Caco-2 (cell line): Measurements from ENCODE around the gene IL1RAPL2. TPM values are rescaled to one million over a fixed set of nuclear protein-coding genes. Genes with fewer than 3 reads are reported as not detected.

Experiments
- BruUV-seq: library from RNA; stranded (reverse); fragments of 400-500 nt; replicated peaks from 2 replicates; lab custom pipeline; 2021; lab: Mats Ljungman, UMichigan
- CTCF ChIA-PET: fragments of 300-600 bp; sonication (Branson Sonifier 250); formaldehyde crosslinking; loops from one replicate; lab custom pipeline; 2022; ENCODE audit warnings: antibody characterized with exemption; lab: Charles Lee
- POLR2A ChIA-PET: fragments of 300-600 bp; sonication (Branson Sonifier 250); formaldehyde crosslinking; loops from one replicate; lab custom pipeline; 2022; ENCODE audit warnings: antibody characterized with exemption; lab: Charles Lee
- DNase-seq, 2 experiments: peaks; one replicate each; pipeline versions ENCODE4 v3.0.0 to v3.0.0-alpha.2; 2020 to 2022
- H3K27me3 ChIP-seq: replicated peaks from 2 replicates; pipeline ENCODE4 v1.6.0; 2011; ENCODE audit warnings: low read length; ENCODE audit not compliant: control insufficient read depth, insufficient read depth
- H3K36me3 ChIP-seq: 2 replicates; pipeline ENCODE4 v1.5.1; 2011; ENCODE audit warnings: low read length; ENCODE audit not compliant: control insufficient read depth, insufficient read depth
- H3K4me1 ChIP-seq: fragments of 250-450 bp; sonication (Bioruptor Pico); 2 replicates; pipeline ENCODE4 v1.5.1; 2020; ENCODE audit warnings: mild to moderate bottlenecking
- H3K4me3 ChIP-seq: 2 replicates; pipeline ENCODE4 v1.5.1; 2011; ENCODE audit warnings: low read depth, mild to moderate bottlenecking, control low read depth, low read length
- H3K9me3 ChIP-seq: fragments of 250-450 bp; sonication (Bioruptor Pico); 2 replicates; pipeline ENCODE4 v1.5.1; 2020; ENCODE audit warnings: mild to moderate bottlenecking, moderate library complexity
- H3K27ac Mint-ChIP-seq: one replicate; pipeline ENCODE4 v1.8.0; 2022; ENCODE audit warnings: mixed read lengths; ENCODE audit not compliant: unreplicated experiment
- H3K27me3 Mint-ChIP-seq: one replicate; pipeline ENCODE4 v1.8.0; 2022; ENCODE audit warnings: mixed read lengths; ENCODE audit not compliant: insufficient read depth, unreplicated experiment
- H3K36me3 Mint-ChIP-seq: one replicate; pipeline ENCODE4 v1.8.0; 2022; ENCODE audit warnings: mild to moderate bottlenecking, mixed read lengths; ENCODE audit not compliant: insufficient read depth, unreplicated experiment
- H3K4me1 Mint-ChIP-seq: one replicate; pipeline ENCODE4 v1.8.0; 2022; ENCODE audit warnings: low read depth, mixed read lengths; ENCODE audit not compliant: unreplicated experiment
- H3K4me3 Mint-ChIP-seq: one replicate; pipeline ENCODE4 v1.8.0; 2022; ENCODE audit warnings: mild to moderate bottlenecking, moderate library complexity, mixed read lengths; ENCODE audit not compliant: unreplicated experiment
- H3K9me3 Mint-ChIP-seq: one replicate; pipeline ENCODE4 v1.8.0; 2022; ENCODE audit warnings: mixed read lengths; ENCODE audit not compliant: unreplicated experiment
- intact Hi-C: fragments of 100-400 bp; cut with micrococcal nuclease; formaldehyde crosslinking; loops from one replicate; pipeline ENCODE4 v1.10.0; 2022; ENCODE audit not compliant: unreplicated experiment
- total RNA-seq: library from RNA; stranded (reverse); gene quantifications from 2 replicates; pipeline ENCODE4 v1.2.3, GENCODE V29; 2022
- TF ChIP-seq, protein P1 (sequence below), 2 experiments: fragments of 200-600 bp in 1 of 2; IDR thresholded peaks; 1 replicate in 1 of 2; 2 replicates in 1 of 2; pipeline versions ENCODE4 v1.5.1 to v1.8.0; 2011 to 2022; ENCODE audit warnings: antibody characterized with exemption in 1 of 2, control low read depth in 1 of 2, inconsistent platforms in 1 of 2, low read depth in 1 of 2, low read length in 1 of 2, mild to moderate bottlenecking in 1 of 2, moderate library complexity in 1 of 2; ENCODE audit not compliant: insufficient read depth in 1 of 2, severe bottlenecking in 1 of 2, unreplicated experiment in 1 of 2

IL1RAPL2 gene
- total RNA-seq, 1 experiment from 2014 or later = not detected

DNA sequence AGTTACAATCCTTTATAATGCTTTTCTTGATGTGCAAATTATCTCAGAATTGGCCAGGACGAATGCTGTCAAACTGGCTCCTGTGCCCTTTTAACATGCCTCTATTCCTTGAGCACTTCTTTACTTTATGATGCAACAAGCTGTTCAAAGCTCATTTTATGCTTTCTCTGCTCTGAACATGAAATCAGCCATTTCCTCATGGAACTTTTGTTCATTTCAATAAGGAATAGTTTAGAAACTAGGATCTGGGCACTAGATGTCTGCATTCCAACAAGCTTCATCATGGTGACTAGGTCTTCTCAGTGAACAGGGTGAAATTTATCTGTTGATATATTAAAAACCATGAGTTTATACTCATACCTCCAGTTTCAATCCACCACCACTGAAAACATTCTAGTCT is 741.8 kb downstream of the IL1RAPL2 start:
- Mint-ChIP-seq H3K9me3 (no peaks in the 10 kb centered on the region), H3K4me1 (no peaks in the 10 kb centered on the region), H3K27ac (no peak overlapping the region), H3K36me3 (no peaks in the 10 kb centered on the region), H3K4me3 (no peak overlapping the region), H3K27me3 (no peaks in the 10 kb centered on the region)
- CTCF ChIA-PET = no interaction called here
- TF ChIP-seq, protein P1, sequence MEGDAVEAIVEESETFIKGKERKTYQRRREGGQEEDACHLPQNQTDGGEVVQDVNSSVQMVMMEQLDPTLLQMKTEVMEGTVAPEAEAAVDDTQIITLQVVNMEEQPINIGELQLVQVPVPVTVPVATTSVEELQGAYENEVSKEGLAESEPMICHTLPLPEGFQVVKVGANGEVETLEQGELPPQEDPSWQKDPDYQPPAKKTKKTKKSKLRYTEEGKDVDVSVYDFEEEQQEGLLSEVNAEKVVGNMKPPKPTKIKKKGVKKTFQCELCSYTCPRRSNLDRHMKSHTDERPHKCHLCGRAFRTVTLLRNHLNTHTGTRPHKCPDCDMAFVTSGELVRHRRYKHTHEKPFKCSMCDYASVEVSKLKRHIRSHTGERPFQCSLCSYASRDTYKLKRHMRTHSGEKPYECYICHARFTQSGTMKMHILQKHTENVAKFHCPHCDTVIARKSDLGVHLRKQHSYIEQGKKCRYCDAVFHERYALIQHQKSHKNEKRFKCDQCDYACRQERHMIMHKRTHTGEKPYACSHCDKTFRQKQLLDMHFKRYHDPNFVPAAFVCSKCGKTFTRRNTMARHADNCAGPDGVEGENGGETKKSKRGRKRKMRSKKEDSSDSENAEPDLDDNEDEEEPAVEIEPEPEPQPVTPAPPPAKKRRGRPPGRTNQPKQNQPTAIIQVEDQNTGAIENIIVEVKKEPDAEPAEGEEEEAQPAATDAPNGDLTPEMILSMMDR (IDR thresholded peaks at IDR 0.05; ENCODE audit: insufficient read depth in 1 of 2, low read depth in 1 of 2, low read length in 1 of 2, severe bottlenecking in 1 of 2, unreplicated experiment in 1 of 2) = no peak
- no peak overlapping the region for H3K4me3 ChIP-seq
- POLR2A ChIA-PET = no interaction called here
- no peaks in the 10 kb centered on the region for H3K36me3 ChIP-seq
- DNase-seq = no peak
- no peaks in the 10 kb centered on the region for H3K9me3 ChIP-seq
- BruUV-seq = no TSS peak
- intact Hi-C loops = no loop called here
- H3K27me3 ChIP-seq = no peaks in the 10 kb centered on the region
- no peaks in the 10 kb centered on the region for H3K4me1 ChIP-seq

- intact Hi-C loops = no loop called here
- Mint-ChIP-seq H3K4me3 (no peak overlapping the region), H3K27ac (no peak overlapping the region), H3K9me3 (no peaks in the 10 kb centered on the region), H3K36me3 (no peaks in the 10 kb centered on the region), H3K4me1 (no peaks in the 10 kb centered on the region), H3K27me3 (no peaks in the 10 kb centered on the region)
- no peaks in the 10 kb centered on the region for H3K36me3 ChIP-seq
- H3K27me3 ChIP-seq = no peaks in the 10 kb centered on the region
- ChIA-PET POLR2A (no interaction called here), CTCF (no interaction called here)
- H3K4me3 ChIP-seq = no peak overlapping the region
- no peaks in the 10 kb centered on the region for H3K4me1 ChIP-seq
- BruUV-seq = no TSS peak
- no peaks in the 10 kb centered on the region for H3K9me3 ChIP-seq
- DNase-seq = no peak
- TF ChIP-seq, protein P1 (IDR thresholded peaks at IDR 0.05; ENCODE audit: insufficient read depth in 1 of 2, low read depth in 1 of 2, low read length in 1 of 2, severe bottlenecking in 1 of 2, unreplicated experiment in 1 of 2) = no peak
Measured at GRCh38 chrX:105313596-105313995, 747.6 kb downstream of the IL1RAPL2 start.

DNA sequence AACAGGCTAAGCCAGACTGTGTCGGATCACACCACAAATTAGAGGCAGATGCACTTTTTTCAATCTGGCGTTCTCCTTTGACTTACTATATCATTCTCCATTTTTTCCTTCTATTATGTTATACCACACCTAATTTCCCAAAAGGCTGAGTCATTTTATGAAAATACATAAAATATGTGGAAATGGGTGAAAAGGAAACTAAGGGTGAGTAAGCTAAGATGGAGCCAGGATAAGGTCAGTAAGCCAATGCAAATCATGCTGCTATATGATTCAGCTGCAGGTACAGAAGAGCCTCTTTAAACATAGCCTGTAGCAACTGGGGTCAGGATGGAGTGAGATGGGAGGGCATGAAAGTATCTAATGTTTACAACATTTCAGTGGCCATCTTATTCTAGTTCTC is 748.5 kb downstream of the IL1RAPL2 start:
- no peak overlapping the region for H3K27ac Mint-ChIP-seq
- BruUV-seq = no TSS peak
- no peak for DNase-seq
- H3K4me1 Mint-ChIP-seq = no peaks in the 10 kb centered on the region
- H3K27me3 ChIP-seq = no peaks in the 10 kb centered on the region
- H3K36me3 ChIP-seq = no peaks in the 10 kb centered on the region
- POLR2A ChIA-PET = no interaction called here
- H3K4me1 ChIP-seq = no peaks in the 10 kb centered on the region
- TF ChIP-seq, protein P1 (IDR thresholded peaks at IDR 0.05; ENCODE audit: insufficient read depth in 1 of 2, low read depth in 1 of 2, low read length in 1 of 2, severe bottlenecking in 1 of 2, unreplicated experiment in 1 of 2) = no peak
- no peaks in the 10 kb centered on the region for H3K36me3 Mint-ChIP-seq
- H3K4me3 ChIP-seq = no peak overlapping the region
- H3K4me3 Mint-ChIP-seq = no peak overlapping the region
- no peaks in the 10 kb centered on the region for H3K27me3 Mint-ChIP-seq
- no peaks in the 10 kb centered on the region for H3K9me3 Mint-ChIP-seq
- intact Hi-C loops = no loop called here
- no peaks in the 10 kb centered on the region for H3K9me3 ChIP-seq
- CTCF ChIA-PET = no interaction called here
